Lower lobe of right lung (tissue), 2 donors: ENCODE results near the gene GNAQ. TPM values are rescaled to one million over a fixed set of nuclear protein-coding genes. Genes with fewer than 3 reads are reported as not detected.

ENCODE experiments used
- ATAC-seq, 2 donors: fragments of 200-7000 bp; cut with Tn5 transposase; one replicate each; pipeline ENCODE4 v1.9.1; 2020 to 2022; ENCODE audit warnings: mild to moderate bottlenecking in 2 of 2, moderate library complexity in 2 of 2
- DNase-seq: peaks from one replicate; pipeline ENCODE4 v3.0.0-alpha.2; 2020
- H3K27ac ChIP-seq: fragments of 200-600 bp; one replicate; pipeline ENCODE4 v1.8.0; 2022
- H3K27me3 ChIP-seq: fragments of 200-600 bp; one replicate; pipeline ENCODE4 v1.8.0; 2022; ENCODE audit warnings: low read depth
- H3K36me3 ChIP-seq: fragments of 200-600 bp; one replicate; pipeline ENCODE4 v1.8.0; 2022; ENCODE audit warnings: mild to moderate bottlenecking
- H3K4me1 ChIP-seq: fragments of 200-600 bp; one replicate; pipeline ENCODE4 v1.8.0; 2022
- H3K4me3 ChIP-seq: fragments of 200-600 bp; one replicate; pipeline ENCODE4 v1.8.0; 2022; ENCODE audit warnings: mild to moderate bottlenecking
- H3K9me3 ChIP-seq: fragments of 200-600 bp; one replicate; pipeline ENCODE4 v1.8.0; 2022
- CTCF ChIP-seq: fragments of 200-600 bp; IDR thresholded peaks from one replicate; pipeline ENCODE4 v1.8.0; 2022; ENCODE audit warnings: antibody characterized with exemption, mild to moderate bottlenecking
- intact Hi-C: fragments of 100-400 bp; cut with DNase I; formaldehyde crosslinking; loops from one replicate; pipeline ENCODE4 v1.11.0; 2022
- total RNA-seq: library from RNA; stranded (reverse); fragmentation: NEBNext Ultra II Directional; extraction: Animal tissue kit (Norgen Biotek cat#: 25700); gene quantifications from one replicate; pipeline ENCODE4 v1.2.1, GENCODE V29; 2021
- donor health status: DM: no; HTN: yes; CAD: no; lungs with severe emphysema.

Gene GNAQ
- total RNA-seq, 1 donor from 2014 or later, result 130 TPM

- peaks cover 11% of the 10 kb centered on the region for H3K36me3 ChIP-seq
- H3K27me3 ChIP-seq, result no peaks in the 10 kb centered on the region
- H3K4me3 ChIP-seq, result no peak overlapping the region
- DNase-seq (no peak), ATAC-seq (peak; percentile 54 to 55)
- peaks cover 27% of the 10 kb centered on the region for H3K4me1 ChIP-seq
- no peaks in the 10 kb centered on the region for H3K9me3 ChIP-seq
- TF ChIP-seq CTCF, result no peak
- intact Hi-C loops, result no loop called here
- H3K27ac ChIP-seq, result no peak overlapping the region
Measured at GRCh38 chr9:77819657-77820056, 212.0 kb downstream of the GNAQ start.

- TF ChIP-seq CTCF, result no peak
- Histone ChIP-seq H3K4me1 (peaks cover 27% of the 10 kb centered on the region), H3K27ac (no peak overlapping the region), H3K9me3 (no peaks in the 10 kb centered on the region), H3K27me3 (no peaks in the 10 kb centered on the region), H3K36me3 (peaks cover 27% of the 10 kb centered on the region), H3K4me3 (no peak overlapping the region)
- intact Hi-C loops, result no loop called here
- DNase-seq, result no peak
- no peak for ATAC-seq
Measured at GRCh38 chr9:77817590-77818311, 213.9 kb downstream of the GNAQ start.

GRCh38 chr9:77816641-77817341 is 214.8 kb downstream of the GNAQ start:
- DNase-seq (no peak), ATAC-seq (no peak)
- Histone ChIP-seq H3K27ac (no peak overlapping the region), H3K4me1 (peaks cover 27% of the 10 kb centered on the region), H3K4me3 (no peak overlapping the region), H3K9me3 (no peaks in the 10 kb centered on the region), H3K27me3 (no peaks in the 10 kb centered on the region), H3K36me3 (peaks cover 29% of the 10 kb centered on the region)
- no peak for TF ChIP-seq CTCF
- intact Hi-C loops, result no loop called here

GRCh38 chr9:77815260-77815659 is 216.4 kb downstream of the GNAQ start:
- DNase-seq (no peak), ATAC-seq (no peak)
- H3K4me3 ChIP-seq, result no peak overlapping the region
- H3K27me3 ChIP-seq, result no peaks in the 10 kb centered on the region
- H3K27ac ChIP-seq, result no peak overlapping the region
- H3K9me3 ChIP-seq, result no peaks in the 10 kb centered on the region
- peaks cover 33% of the 10 kb centered on the region for H3K36me3 ChIP-seq
- H3K4me1 ChIP-seq, result peaks cover 23% of the 10 kb centered on the region
- intact Hi-C loops, result no loop called here
- TF ChIP-seq CTCF, result no peak

GRCh38 chr9:77811832-77812231 is 219.8 kb downstream of the GNAQ start:
- no peaks in the 10 kb centered on the region for H3K9me3 ChIP-seq
- no peak overlapping the region for H3K4me3 ChIP-seq
- no peak for TF ChIP-seq CTCF
- H3K4me1 ChIP-seq, result peaks cover 26% of the 10 kb centered on the region
- DNase-seq, result no peak
- no peak overlapping the region for H3K27ac ChIP-seq
- H3K27me3 ChIP-seq, result no peaks in the 10 kb centered on the region
- H3K36me3 ChIP-seq, result peaks cover 42% of the 10 kb centered on the region
- no peak for ATAC-seq
- intact Hi-C loops, result no loop called here
